Panc1 (cell line): ENCODE measurements around the gene CCN6.

Experiments used
- POLR2AphosphoS5 ChIP-seq: IDR thresholded peaks from 2 replicates; pipeline ENCODE4 v1.6.1; 2012; ENCODE audit warnings: mild to moderate bottlenecking, low read depth, low read length, moderate library complexity
- SIN3A ChIP-seq: IDR thresholded peaks from 2 replicates; pipeline ENCODE4 v1.6.1; 2012; ENCODE audit warnings: low read depth, mild to moderate bottlenecking, low read length, moderate library complexity, borderline replicate concordance; ENCODE audit not compliant: insufficient read depth
- TF ChIP-seq, protein P1 (sequence below): fragments of 450-650 bp; IDR thresholded peaks from 2 replicates; pipeline ENCODE4 v1.5.1; 2017; ENCODE audit warnings: mild to moderate bottlenecking
- TF ChIP-seq, protein P2 (sequence below), 2 experiments: IDR thresholded peaks; 2 replicates each; pipeline ENCODE4 v1.6.1; 2011 to 2012; ENCODE audit warnings: low read depth in 2 of 2, control low read depth in 1 of 2, low read length in 1 of 2, mild to moderate bottlenecking in 1 of 2, moderate library complexity in 1 of 2; ENCODE audit not compliant: insufficient read depth in 1 of 2

DNA sequence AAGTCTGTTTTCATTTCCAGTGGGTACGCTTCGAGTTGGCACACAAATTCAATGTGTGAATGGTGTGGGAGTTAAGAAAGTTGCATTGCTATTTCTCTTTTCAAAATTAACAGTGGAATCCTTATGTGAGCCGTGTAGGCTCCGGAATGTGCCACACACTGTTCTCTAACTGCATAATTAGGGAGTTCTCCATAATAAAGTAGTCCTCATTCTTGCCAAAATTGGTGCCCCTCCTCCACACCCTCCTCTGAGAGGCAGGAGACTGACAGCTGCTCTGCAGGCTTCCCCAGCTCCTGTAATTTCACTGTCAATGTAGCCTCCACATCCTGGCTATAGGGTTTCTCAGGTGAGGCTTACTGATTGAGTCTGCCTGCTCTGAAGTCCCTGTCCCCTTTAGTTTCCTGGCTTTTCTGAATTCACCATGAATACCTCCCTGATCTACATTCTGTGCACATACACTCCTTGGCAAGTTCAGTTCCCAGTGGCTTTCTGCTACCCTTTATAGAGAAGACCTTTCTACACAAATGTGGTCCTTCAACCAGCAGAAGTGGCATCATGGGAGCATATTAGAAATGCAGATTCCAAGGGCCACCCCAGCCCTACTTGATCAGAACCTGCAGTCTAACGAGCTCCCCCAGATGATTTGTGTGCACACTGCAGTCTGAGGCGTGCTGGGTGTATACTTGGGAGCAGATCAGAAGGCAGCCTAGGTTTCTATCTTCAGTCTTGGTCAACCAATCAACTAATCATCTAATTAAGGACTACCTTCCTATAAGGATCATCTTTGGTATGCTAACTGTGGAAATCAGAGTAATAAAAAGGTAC is 19.9 kb upstream of the CCN6 start:
- TF ChIP-seq, protein P1, sequence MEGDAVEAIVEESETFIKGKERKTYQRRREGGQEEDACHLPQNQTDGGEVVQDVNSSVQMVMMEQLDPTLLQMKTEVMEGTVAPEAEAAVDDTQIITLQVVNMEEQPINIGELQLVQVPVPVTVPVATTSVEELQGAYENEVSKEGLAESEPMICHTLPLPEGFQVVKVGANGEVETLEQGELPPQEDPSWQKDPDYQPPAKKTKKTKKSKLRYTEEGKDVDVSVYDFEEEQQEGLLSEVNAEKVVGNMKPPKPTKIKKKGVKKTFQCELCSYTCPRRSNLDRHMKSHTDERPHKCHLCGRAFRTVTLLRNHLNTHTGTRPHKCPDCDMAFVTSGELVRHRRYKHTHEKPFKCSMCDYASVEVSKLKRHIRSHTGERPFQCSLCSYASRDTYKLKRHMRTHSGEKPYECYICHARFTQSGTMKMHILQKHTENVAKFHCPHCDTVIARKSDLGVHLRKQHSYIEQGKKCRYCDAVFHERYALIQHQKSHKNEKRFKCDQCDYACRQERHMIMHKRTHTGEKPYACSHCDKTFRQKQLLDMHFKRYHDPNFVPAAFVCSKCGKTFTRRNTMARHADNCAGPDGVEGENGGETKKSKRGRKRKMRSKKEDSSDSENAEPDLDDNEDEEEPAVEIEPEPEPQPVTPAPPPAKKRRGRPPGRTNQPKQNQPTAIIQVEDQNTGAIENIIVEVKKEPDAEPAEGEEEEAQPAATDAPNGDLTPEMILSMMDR: no peak
- TF ChIP-seq, protein P2, sequence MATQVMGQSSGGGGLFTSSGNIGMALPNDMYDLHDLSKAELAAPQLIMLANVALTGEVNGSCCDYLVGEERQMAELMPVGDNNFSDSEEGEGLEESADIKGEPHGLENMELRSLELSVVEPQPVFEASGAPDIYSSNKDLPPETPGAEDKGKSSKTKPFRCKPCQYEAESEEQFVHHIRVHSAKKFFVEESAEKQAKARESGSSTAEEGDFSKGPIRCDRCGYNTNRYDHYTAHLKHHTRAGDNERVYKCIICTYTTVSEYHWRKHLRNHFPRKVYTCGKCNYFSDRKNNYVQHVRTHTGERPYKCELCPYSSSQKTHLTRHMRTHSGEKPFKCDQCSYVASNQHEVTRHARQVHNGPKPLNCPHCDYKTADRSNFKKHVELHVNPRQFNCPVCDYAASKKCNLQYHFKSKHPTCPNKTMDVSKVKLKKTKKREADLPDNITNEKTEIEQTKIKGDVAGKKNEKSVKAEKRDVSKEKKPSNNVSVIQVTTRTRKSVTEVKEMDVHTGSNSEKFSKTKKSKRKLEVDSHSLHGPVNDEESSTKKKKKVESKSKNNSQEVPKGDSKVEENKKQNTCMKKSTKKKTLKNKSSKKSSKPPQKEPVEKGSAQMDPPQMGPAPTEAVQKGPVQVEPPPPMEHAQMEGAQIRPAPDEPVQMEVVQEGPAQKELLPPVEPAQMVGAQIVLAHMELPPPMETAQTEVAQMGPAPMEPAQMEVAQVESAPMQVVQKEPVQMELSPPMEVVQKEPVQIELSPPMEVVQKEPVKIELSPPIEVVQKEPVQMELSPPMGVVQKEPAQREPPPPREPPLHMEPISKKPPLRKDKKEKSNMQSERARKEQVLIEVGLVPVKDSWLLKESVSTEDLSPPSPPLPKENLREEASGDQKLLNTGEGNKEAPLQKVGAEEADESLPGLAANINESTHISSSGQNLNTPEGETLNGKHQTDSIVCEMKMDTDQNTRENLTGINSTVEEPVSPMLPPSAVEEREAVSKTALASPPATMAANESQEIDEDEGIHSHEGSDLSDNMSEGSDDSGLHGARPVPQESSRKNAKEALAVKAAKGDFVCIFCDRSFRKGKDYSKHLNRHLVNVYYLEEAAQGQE (IDR thresholded peaks at IDR 0.05; ENCODE audit: insufficient read depth in 1 of 2, low read depth in 2 of 2, low read length in 1 of 2): no peak
- TF ChIP-seq POLR2AphosphoS5 (no peak), SIN3A (no peak)
